ENCODE data around the gene REPS2.
"Not testable (repeated sequence)": the region's sequence is repeated elsewhere in the genome, so short reads cannot be mapped to it uniquely, and the experiment has no call there.

Gene REPS2

GRCh38 chrX:16963216-16963615 is 16.8 kb downstream of the REPS2 start:
- no peak for DNase-seq (ENCODE audit: low read depth in 2 of 2)

- DNase-seq (ENCODE audit: low read depth in 2 of 2): not testable (repeated sequence)
Observed at GRCh38 chrX:16964976-16965375, 18.5 kb downstream of the REPS2 start.

DNA sequence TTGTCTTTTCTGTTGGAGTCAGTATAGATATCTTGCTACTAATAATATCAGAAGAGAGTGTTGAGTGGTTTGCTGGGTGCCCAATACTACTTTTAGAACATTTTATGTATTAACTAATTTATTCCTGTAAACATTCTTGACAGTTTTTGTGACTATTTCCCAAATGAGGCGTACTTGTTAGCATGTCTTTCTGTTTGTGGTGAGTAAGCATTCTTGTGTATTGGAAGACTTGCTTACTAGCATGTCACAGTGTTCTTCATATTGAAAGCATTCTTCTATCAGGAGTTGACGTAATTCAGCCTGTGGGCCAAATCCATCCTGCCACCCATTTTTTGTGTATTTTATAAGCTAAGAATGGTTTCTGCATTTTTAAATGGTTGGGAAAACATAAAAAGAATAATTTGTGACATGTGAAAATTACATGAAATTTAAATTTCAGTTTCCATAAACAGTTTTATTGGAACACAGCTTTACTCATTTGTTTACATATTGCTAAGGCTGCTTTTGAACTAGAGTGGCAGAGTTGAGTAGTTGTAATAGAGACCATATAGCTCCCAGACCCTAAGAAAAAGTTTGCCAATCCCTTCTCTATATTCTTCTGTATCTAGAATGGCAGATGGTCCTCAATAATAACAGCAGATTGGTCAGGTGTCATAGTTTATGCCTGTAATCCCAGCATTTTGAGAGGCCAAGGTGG is 20.4 kb downstream of the REPS2 start:
- no peak for DNase-seq (ENCODE audit: low read depth in 2 of 2)

DNA sequence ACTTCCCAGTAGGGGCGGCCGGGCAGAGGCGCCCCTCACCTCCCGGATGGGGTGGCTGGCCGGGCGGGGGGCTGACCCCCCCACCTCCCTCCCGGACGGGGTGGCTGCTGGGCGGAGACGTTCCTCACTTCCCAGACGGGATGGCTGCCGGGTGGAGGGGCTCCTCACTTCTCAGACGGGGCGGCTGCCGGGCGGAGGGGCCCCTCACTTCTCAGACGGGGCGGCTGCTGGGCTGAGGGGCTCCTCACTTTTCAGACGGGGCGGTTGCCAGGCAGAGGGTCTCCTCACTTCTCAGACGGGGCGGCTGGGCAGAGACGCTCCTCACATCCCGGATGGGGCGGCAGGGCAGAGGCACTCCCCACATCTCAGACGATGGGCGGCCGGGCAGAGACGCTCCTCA is 22.3 kb downstream of the REPS2 start:
- DNase-seq (ENCODE audit: low read depth in 2 of 2): not testable (repeated sequence)

- DNase-seq (ENCODE audit: low read depth in 2 of 2): no peak
Observed at GRCh38 chrX:16970977-16971376, 24.5 kb downstream of the REPS2 start.

DNA sequence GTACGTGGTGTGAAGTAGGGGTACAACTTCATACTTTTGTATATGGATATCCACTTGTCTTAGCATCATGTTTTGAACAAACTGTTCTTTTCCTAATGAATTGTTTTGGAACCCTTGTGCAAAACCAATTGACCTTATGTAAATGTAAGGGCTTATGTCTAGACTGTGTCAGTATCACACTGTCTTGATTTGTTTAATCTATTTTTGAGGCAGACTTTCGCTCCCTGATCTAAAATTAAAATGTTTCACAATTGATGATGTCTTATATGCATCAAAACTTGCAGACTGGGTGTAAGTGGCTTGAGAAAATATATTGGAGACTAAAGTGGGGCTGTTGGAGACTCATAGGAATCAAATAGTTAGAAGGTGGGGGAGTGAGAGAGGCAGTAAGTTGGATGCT is 25.2 kb downstream of the REPS2 start:
- DNase-seq (ENCODE audit: low read depth in 2 of 2): no peak

GRCh38 chrX:16975233-16975632 is 28.8 kb downstream of the REPS2 start:
- no peak for DNase-seq (ENCODE audit: low read depth in 2 of 2)

DNA sequence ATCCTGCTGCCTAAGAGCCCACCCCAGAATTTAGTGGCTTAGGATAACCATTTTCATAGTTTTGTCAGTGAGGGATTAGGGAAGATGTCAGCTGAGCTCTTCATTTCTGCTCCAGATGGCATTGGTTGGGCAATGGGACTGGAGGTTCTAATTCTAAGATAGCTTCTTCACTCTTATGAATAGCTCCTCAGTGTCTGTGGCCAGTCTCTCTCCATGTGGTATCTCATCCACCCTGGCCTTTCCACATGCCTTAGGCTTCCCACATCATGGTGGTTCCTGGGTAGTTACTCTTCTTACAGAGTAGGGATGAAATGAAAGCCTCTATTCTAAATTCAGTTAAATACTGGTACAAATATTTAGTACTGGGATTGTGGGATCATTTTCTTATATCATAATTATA is 31.3 kb downstream of the REPS2 start:
- no peak for DNase-seq (ENCODE audit: low read depth in 2 of 2)

- no peak for DNase-seq (ENCODE audit: low read depth in 2 of 2)
Observed at GRCh38 chrX:16978193-16978984, 31.9 kb downstream of the REPS2 start.

DNA sequence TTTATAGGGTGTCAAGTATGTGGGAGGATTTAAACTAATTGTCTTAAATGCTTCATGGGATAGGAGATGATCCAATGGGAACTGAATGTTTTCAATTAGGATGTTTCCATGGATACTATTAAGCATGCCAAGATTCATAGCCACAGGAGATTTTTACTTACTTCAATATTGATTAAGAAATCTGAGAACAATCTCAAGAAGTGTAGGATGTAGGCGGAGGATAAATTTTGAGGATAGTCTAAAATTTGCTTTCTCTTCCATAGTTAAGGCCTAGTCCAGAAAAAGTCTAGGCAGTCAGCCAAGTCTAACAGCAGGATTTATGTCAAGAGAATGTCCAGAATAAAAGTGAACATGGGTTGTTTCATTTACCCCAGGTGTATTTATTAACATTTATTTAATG is 32.8 kb downstream of the REPS2 start:
- no peak for DNase-seq (ENCODE audit: low read depth in 2 of 2)

DNA sequence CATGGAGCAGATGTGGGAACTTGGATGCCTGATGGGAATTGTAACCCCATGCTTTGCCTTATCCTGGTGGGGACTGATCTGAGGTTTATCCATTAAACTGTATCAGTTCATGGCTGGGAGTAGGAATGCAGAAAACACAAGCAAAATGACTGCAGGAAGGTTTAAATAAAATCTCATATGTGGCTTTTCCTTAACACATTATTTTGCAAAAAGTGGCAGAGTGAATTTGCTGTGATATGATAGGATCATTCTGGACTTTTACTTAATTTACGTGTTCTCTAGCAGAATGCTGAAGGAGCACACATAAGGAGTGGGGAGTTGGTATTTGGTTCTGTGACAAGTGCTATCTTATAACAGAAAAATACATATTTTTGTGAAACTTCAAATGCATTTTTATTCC is 34.8 kb downstream of the REPS2 start:
- DNase-seq (ENCODE audit: low read depth in 2 of 2): no peak

DNA sequence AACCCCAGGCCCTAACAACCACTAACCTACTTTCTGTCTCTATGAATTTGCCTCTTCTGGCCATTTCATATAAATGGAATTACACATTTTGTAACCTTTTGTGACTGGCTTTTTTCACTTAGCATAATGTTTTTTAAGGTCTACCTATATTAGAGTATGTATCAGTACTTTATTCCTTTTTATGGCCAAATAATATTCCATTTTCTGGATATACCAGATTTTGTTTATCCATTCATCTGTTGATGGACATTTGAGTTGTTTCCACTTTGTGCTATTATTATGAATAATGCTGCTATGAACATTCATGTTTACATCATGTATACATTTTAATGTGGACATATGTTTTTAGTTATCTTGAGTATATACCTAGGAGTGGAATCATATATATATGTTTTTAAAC is 35.5 kb downstream of the REPS2 start:
- DNase-seq (ENCODE audit: low read depth in 2 of 2): no peak

- DNase-seq (ENCODE audit: low read depth in 2 of 2): no peak
Observed at GRCh38 chrX:16983051-16983450, 36.6 kb downstream of the REPS2 start.

DNA sequence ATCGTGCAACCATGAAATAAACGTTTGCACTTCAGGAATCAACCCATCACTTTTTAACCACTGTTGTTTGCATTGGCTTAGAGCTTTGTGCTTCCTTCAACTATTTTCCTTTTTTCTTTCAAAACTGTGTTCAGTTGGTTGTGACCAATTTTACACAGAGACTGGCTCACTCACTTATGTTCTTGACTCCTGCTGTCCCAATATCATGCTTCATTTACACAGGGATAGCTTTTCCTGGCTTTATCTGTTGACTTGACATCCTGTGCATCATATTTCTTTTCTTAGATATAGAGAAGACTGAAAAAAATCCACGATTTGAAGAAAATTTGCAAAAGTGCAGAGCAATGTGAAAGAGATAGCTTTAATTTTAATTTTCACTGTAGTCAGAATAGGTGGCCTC is 38.8 kb downstream of the REPS2 start:
- DNase-seq (ENCODE audit: low read depth in 2 of 2): no peak

DNA sequence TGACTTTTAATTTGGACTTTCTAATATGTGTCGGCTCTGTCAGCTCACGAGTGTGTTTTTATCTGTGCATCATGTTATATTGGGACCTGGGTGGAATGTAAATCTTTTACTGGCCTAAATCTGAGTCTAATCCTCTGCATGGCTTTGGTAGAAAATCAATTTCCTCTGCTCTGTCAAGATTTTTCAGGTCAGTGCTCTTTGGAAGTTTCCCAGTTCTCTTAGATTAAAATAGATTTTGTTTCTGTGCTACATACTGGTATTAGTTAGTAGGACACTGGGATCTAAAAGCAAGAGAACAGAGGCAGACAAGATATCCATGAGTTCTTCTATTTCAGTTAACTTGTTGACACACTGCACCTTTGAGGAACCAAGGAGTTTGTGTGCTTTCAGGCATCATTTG is 39.7 kb downstream of the REPS2 start:
- no peak for DNase-seq (ENCODE audit: low read depth in 2 of 2)

GRCh38 chrX:16989750-16990149 is 43.3 kb downstream of the REPS2 start:
- DNase-seq (ENCODE audit: low read depth in 2 of 2): no peak

DNA sequence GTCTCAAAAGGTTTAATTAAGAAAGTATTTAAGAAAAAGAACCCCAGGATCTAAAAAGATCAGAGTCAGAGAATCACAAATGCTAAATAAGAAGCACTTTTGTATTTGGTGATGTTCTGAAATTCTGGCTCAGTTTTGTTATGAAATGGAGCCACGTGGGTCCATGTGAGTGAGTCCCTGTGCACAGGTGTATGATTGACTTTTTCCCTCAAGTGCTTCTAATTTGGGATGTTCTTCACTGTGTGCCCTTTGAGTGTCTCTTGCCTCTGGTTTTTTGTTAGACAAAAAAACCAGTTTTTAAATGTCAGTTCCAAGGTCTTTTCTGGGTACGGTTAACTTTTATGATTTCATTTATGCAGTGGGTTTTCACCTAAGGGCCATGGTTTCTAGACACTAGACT is 44.4 kb downstream of the REPS2 start:
- no peak for DNase-seq (ENCODE audit: low read depth in 2 of 2)

DNA sequence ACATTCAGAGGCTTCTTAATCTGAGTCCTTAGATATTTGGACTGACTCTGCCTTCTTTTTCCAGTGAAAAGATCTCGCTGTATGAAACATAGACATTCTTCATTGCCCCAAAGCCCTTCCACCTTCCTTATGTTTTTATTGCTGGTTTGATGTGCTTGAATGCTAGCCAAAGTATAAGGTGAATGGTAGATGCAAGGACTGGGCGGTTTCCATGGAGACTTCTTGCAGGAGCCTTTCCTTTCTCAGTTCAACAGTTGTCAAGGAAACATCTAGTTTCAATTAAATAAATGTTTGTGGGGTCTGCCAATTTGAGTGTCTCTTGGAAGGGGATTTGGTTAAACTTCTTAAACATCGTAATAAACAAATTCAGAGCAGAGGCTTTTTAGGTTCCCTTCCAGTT is 46.0 kb downstream of the REPS2 start:
- DNase-seq (ENCODE audit: low read depth in 2 of 2): no peak

GRCh38 chrX:16992951-16993350 is 46.5 kb downstream of the REPS2 start:
- no peak for DNase-seq (ENCODE audit: low read depth in 2 of 2)

DNA sequence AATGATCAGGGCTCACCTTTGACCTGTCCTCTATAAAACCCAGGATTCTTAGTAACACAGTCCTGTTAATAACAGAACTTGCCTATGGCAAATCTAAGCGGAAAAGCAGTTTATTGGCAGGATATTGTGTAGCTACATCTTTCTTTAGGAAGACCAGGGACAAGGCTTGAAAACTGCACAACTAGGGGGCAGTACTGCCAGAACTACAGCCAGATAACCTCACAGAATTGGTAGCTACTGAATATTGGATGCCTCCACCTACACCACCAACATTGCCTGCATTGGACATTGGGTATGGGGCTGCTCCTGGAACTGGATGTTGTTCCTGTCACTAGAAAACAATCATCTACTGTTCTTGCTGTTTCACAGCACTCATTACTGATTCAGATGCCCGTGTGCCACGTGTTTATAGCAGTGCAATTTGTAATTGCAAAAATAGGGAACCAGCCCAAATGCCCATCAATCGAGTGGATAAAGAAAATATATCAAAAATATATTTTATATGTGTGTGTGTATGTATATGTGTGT is 47.4 kb downstream of the REPS2 start:
- DNase-seq (ENCODE audit: low read depth in 2 of 2): no peak

DNA sequence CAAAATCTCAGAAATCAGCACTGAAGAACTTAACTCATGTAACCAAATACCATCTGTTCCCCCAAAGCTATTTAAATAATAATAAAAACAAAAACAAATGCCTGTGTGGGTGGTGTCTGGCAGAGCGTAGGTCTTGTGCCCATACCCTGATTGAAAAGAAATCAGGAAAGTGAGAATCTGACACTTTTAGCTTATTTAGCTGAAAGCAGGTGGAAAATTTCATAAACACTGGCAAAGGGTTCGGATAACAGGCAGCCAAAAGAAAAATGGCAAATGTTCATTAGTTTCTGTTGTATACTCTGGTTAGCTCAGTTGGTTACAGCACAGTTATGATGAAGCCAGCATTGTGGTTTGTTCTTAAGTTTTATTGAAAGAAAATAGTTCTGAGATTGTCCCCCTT is 48.3 kb downstream of the REPS2 start:
- DNase-seq (ENCODE audit: low read depth in 2 of 2): no peak

- DNase-seq (ENCODE audit: low read depth in 2 of 2): no peak
Observed at GRCh38 chrX:16997313-16997712, 50.9 kb downstream of the REPS2 start.

- DNase-seq (ENCODE audit: low read depth in 2 of 2): no peak
Observed at GRCh38 chrX:16999275-16999674, 52.8 kb downstream of the REPS2 start.
